ENCODE data around the gene OPTN.

Gene OPTN

DNA sequence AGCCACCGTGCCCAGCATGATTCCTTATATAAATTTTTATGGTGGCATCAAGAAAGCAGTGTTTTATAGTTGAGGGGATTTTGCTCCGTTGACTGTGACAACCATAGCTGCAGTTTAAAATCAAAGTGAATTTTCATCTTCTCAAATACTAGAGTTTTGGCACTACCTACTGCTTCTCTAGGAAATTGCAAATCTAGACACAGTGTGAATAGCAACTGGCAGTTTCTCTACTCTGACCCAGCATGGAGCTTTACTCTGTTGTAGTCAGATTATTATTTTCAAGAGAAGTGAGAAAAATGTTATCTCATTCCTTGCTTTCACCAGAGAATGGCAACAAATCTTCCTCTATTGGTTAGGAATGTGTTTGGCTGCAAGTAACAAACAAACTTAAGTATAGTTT, 84.3 kb downstream of the OPTN start:
- DNase-seq (ENCODE audit: low read depth) = no peak

GRCh38 chr10:13184730-13185514, 85.0 kb downstream of the OPTN start:
- DNase-seq (ENCODE audit: low read depth) = no peak

GRCh38 chr10:13187135-13187534, 87.2 kb downstream of the OPTN start:
- no peak for DNase-seq (ENCODE audit: low read depth)

Measured in T-helper 22 cell (primary cell).